Measurements from ENCODE around the gene ZNF580. TPM values are rescaled to one million over a fixed set of nuclear protein-coding genes. Genes with fewer than 3 reads are reported as not detected.

Gene ZNF580
- total and polyA plus RNA-seq, 2 of the 13 experiments (the other 11 are each of a cell fraction or from before 2014, with no cell fraction given) = 4.4 to 6.0 TPM

- TF ChIP-seq, protein P1, sequence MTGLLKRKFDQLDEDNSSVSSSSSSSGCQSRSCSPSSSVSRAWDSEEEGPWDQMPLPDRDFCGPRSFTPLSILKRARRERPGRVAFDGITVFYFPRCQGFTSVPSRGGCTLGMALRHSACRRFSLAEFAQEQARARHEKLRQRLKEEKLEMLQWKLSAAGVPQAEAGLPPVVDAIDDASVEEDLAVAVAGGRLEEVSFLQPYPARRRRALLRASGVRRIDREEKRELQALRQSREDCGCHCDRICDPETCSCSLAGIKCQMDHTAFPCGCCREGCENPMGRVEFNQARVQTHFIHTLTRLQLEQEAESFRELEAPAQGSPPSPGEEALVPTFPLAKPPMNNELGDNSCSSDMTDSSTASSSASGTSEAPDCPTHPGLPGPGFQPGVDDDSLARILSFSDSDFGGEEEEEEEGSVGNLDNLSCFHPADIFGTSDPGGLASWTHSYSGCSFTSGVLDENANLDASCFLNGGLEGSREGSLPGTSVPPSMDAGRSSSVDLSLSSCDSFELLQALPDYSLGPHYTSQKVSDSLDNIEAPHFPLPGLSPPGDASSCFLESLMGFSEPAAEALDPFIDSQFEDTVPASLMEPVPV (CRISPR knock-in tag; IDR thresholded peaks at IDR 0.05) = peak; percentile 23; the same call in 1 of the 2 replicates
- TF ChIP-seq POLR2A (IDR thresholded peaks at IDR 0.05; ENCODE audit: insufficient read depth in 1 of 2, low read depth in 2 of 2, low read length in 2 of 2) (0 out of 4 replicates have a peak, but pooled peaks of 1 of the 2 experiments have one; percentile 14), ELF3 (CRISPR knock-in tag; IDR thresholded peaks at IDR 0.05) (no peak), ZC3H13 (CRISPR knock-in tag; IDR thresholded peaks at IDR 0.05) (peak; percentile 7; the same call in 1 of the 2 replicates)
Observed at GRCh38 chr19:55646889-55647731, 6.3 kb downstream of the ZNF580 start (continued).

DNA sequence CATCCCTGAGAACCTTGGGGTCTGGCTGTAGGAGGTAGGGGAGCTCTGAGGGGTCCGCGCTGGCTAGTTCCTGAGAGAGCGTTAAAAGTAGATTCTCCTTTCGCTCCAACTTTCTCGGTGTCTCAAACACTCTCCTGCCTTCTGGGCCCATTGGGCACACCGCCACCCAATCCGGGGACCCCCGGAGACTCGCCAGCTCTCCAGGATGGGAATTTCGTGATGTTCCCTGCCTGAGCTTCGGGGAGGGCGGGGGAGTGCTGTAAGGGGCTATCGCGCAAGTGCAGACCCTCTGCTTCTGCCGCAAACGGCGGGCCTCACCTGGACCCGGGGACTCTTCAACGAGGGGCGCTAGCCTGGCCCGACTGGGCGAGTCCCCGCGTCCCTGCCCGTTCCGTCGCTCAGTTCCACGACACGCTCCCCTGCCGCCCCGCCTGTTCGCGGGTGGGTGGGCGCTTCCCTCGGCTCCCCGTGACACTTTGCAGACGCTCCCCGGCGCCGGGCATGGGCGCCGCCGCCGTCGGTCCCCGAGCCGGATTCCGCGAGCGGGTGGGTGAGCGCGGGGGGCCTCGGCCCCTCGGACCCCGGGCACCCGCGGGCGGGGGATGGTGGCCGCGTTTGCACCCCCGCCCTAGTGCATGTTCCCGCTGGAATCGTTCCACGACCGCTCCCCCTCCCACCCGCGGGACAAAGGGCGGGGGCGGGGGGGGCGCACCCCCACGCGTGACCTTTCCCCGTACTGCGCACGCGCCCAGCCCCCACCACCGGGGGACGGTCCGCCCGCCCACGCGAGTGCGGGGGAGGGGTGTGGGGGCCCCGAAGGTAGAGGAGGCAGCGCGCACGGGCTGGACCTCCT is 7.2 kb downstream of the ZNF580 start, which contains the start of gene CCDC106:
TSS of gene CCDC106 (plus strand) at position 481 of the 853 bp plus-strand sequence. CDS start 835 bp downstream, outside the sequence.
- no peaks in the 10 kb centered on the region for H4K20me1 ChIP-seq (ENCODE audit: insufficient read depth, low read length)
- peak; percentile 18 for FAIRE-seq
- intact Hi-C loops (cut with micrococcal nuclease; ENCODE audit: unreplicated experiment) = no loop called here
- DNase-seq (ENCODE audit: low spot score) = peak; percentile 55
- ATAC-seq = peak; percentile 52
- H3K4me3 ChIP-seq (replicated peaks in 1 of 3; ENCODE audit: insufficient read depth in 1 of 3, low read depth in 2 of 3, low read length in 3 of 3) = peak within 1 kb of the TSS; percentile 78 to 96 (median 96)
- peaks cover 28% of the 10 kb centered on the region for H3K79me2 ChIP-seq (ENCODE audit: insufficient read depth, low read length)
- no TSS peak for BruUV-seq (replicated peaks)
- no peaks in the 10 kb centered on the region; a peak in 1 of 5 replicates for H3K27me3 ChIP-seq (ENCODE audit: control insufficient read depth in 1 of 2, insufficient read depth in 2 of 2, low read length in 2 of 2)
- H3K27ac ChIP-seq (ENCODE audit: extremely low read length, insufficient read depth, low read length) = peak within 1 kb of the TSS; percentile 76
- in situ Hi-C loops (cut with HindIII; ENCODE audit: extremely low pct_ligation_motif_present, low pct_unique_long_range_greater_than_20kb) = no loop called here
- peak within 1 kb of the TSS; percentile 86 for H3K9ac ChIP-seq (ENCODE audit: insufficient read depth, low read depth, low read length)
- H3K4me1 ChIP-seq (ENCODE audit: insufficient read depth, low read length) = peaks cover 47% of the 10 kb centered on the region
- H3K4me2 ChIP-seq (ENCODE audit: low read depth, low read length) = peak within 1 kb of the TSS; percentile 82
- H3K36me3 ChIP-seq (replicated peaks in 1 of 2; ENCODE audit: control insufficient read depth in 1 of 2, insufficient read depth in 2 of 2, low read length in 2 of 2) = peaks cover 0 to 10% of the 10 kb centered on the region in 2 experiments; a peak in 2 of 5 replicates
- H3K9me3 ChIP-seq (ENCODE audit: low read length) = no peaks in the 10 kb centered on the region
- CTCF ChIA-PET (ENCODE audit: low intra/inter-chr PET ratio, low total read pairs) = no interaction called here
- 25% methylated on average over 5 of the region's 87 CpGs for WGBS (ENCODE audit: low lambda C conversion rate)
- H2AFZ ChIP-seq (ENCODE audit: low read length) = no peak within 1 kb of the TSS
- POLR2A ChIA-PET = interaction anchor here (0.7 to 1.1 kb wide), 5 partner anchors 9 to 186 kb away, joined by 3 to 5 read pairs (median 4); partner anchors contain the start of gene ZNF628
- 0 out of 2 replicates have a peak, but pooled peaks have one; percentile 23 for TF ChIP-seq ZXDC (CRISPR knock-in tag; IDR thresholded peaks at IDR 0.05)
- TF ChIP-seq IRF2 (CRISPR knock-in tag; IDR thresholded peaks at IDR 0.05) = no peak
- no peak for TF ChIP-seq ZNF616 (CRISPR knock-in tag; IDR thresholded peaks at IDR 0.05; ENCODE audit: low read depth)
- TF ChIP-seq CTCF (CRISPR knock-in tag; IDR thresholded peaks at IDR 0.05) = no peak; the same call in 1 of the 2 replicates
- TF ChIP-seq HOXA9 (CRISPR knock-in tag; IDR thresholded peaks at IDR 0.05; ENCODE audit: borderline replicate concordance) = no peak
- TF ChIP-seq MEIS2 (CRISPR knock-in tag; IDR thresholded peaks at IDR 0.05) = peak; percentile 17; the same call in 1 of the 2 replicates
- TF ChIP-seq ZNF790 (CRISPR knock-in tag; IDR thresholded peaks at IDR 0.05; ENCODE audit: borderline replicate concordance) = no peak
- no peak; the same call in 1 of the 2 replicates for TF ChIP-seq NR1H2 (CRISPR knock-in tag; IDR thresholded peaks at IDR 0.05; ENCODE audit: borderline replicate concordance, low read depth)
